Heart left ventricle (tissue), 13 donors: ENCODE data around the gene HPN.

Experiments
- POLR2A ChIP-seq, 2 donors: fragments of 450-650 bp; IDR thresholded peaks; one replicate each; pipeline ENCODE4 v1.6.1; 2017; ENCODE audit warnings: antibody characterized with exemption in 2 of 2, mild to moderate bottlenecking in 2 of 2, moderate library complexity in 2 of 2
- TF ChIP-seq, protein P1 (sequence below), 12 donors: fragments of 200-600 bp; sonication (generic) in 4 of 12; IDR thresholded peaks; one replicate each; pipeline versions ENCODE4 v1.5.0 to v1.8.0; 2018 to 2022; ENCODE audit warnings: antibody characterized with exemption in 12 of 12, mild to moderate bottlenecking in 5 of 12
- donor health status: ischemic (EF 13 %, LVEDD 7.1; RV severe dilation, severe dysfunction).
- donor health status: DM: no; HTN: yes; CAD: no.
- donor health status: DM: no; HTN: no; CAD: no.
- donor health status: ischemic (EF 25% LVEDD 6.9; RV normal size, moderate dysfunction).
- donor health status: ischemic (EF 25% LVEDD 5.7; RV mildly dilated, moderate dysfunction).
- donor health status: ischemic (EF 35%, LVEDD 5.7; RV mildly dilated, moderate dysfunction).
- donor health status: nonischemic (EF 11% LVEDD 7.7; RV severe dilation, severe dysfunction).
- donor health status: DM: yes; HTN: yes; CAD: no.
- donor health status: PGD.
- donor health status: ischemic (EF 29% LVEDD 5.4; RV normal size, mild dysfunction).
- donor health status: nonischemic (EF 23%, LVEDD 6.1; RV moderate dilation, normal function).

GRCh38 chr19:35087393-35087792, 45.9 kb downstream of the HPN start:
- TF ChIP-seq, protein P1, sequence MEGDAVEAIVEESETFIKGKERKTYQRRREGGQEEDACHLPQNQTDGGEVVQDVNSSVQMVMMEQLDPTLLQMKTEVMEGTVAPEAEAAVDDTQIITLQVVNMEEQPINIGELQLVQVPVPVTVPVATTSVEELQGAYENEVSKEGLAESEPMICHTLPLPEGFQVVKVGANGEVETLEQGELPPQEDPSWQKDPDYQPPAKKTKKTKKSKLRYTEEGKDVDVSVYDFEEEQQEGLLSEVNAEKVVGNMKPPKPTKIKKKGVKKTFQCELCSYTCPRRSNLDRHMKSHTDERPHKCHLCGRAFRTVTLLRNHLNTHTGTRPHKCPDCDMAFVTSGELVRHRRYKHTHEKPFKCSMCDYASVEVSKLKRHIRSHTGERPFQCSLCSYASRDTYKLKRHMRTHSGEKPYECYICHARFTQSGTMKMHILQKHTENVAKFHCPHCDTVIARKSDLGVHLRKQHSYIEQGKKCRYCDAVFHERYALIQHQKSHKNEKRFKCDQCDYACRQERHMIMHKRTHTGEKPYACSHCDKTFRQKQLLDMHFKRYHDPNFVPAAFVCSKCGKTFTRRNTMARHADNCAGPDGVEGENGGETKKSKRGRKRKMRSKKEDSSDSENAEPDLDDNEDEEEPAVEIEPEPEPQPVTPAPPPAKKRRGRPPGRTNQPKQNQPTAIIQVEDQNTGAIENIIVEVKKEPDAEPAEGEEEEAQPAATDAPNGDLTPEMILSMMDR (IDR thresholded peaks at IDR 0.05): no peak
- TF ChIP-seq POLR2A (IDR thresholded peaks at IDR 0.05): no peak
